Natural killer cell (primary cell): ENCODE measurements around the gene GNAI2. TPM values are rescaled to one million over a fixed set of nuclear protein-coding genes. Genes with fewer than 3 reads are reported as not detected.

Source experiments
- ATAC-seq, 3 donors: fragments of 150-1000 bp in 2 of 3; fragments of 200-7000 bp in 1 of 3; cut with Tn5 transposase; 1 replicate in 1 of 3; 2 replicates in 2 of 3; pipeline ENCODE4 v1.10.0; 2021; ENCODE audit warnings: mild to moderate bottlenecking in 2 of 3, moderate library complexity in 2 of 3
- DNase-seq, 2 donors: peaks; one replicate each; pipeline versions ENCODE4 v3.0.0 to v3.0.0-alpha.2; 2013 to 2021; ENCODE audit warnings: mixed read lengths in 1 of 2
- H3K27ac ChIP-seq: one replicate; pipeline ENCODE4 v1.5.1; 2013; ENCODE audit warnings: mild to moderate bottlenecking, low read length
- H3K27me3 ChIP-seq: one replicate; pipeline ENCODE4 v1.6.1; 2013; ENCODE audit warnings: low read length; ENCODE audit not compliant: control insufficient read depth, insufficient read depth
- H3K36me3 ChIP-seq: one replicate; pipeline ENCODE4 v1.6.1; 2013; ENCODE audit warnings: low read length; ENCODE audit not compliant: control insufficient read depth, insufficient read depth
- H3K4me1 ChIP-seq: one replicate; pipeline ENCODE4 v1.6.1; 2013; ENCODE audit warnings: low read length; ENCODE audit not compliant: control insufficient read depth, insufficient read depth
- H3K4me3 ChIP-seq: one replicate; pipeline ENCODE4 v1.5.1; 2013; ENCODE audit warnings: low read length
- H3K9me3 ChIP-seq: one replicate; pipeline ENCODE4 v1.6.1; 2013; ENCODE audit warnings: low read length; ENCODE audit not compliant: control insufficient read depth, insufficient read depth
- H3K27ac Mint-ChIP-seq, 2 donors: one replicate each; pipeline ENCODE4 v1.8.0; 2022; ENCODE audit warnings: mild to moderate bottlenecking in 2 of 2, mixed read lengths in 2 of 2, moderate library complexity in 1 of 2
- H3K27me3 Mint-ChIP-seq, 2 donors: one replicate each; pipeline ENCODE4 v1.8.0; 2022; ENCODE audit warnings: low read depth in 2 of 2, mixed read lengths in 2 of 2
- H3K36me3 Mint-ChIP-seq: one replicate; pipeline ENCODE4 v1.8.0; 2022; ENCODE audit warnings: mixed read lengths
- H3K4me1 Mint-ChIP-seq, 2 donors: one replicate each; pipeline ENCODE4 v1.8.0; 2022; ENCODE audit warnings: mixed read lengths in 2 of 2
- H3K4me3 Mint-ChIP-seq: one replicate; pipeline ENCODE4 v1.8.0; 2022; ENCODE audit warnings: mild to moderate bottlenecking, moderate library complexity, mixed read lengths
- H3K9me3 Mint-ChIP-seq, 2 donors: one replicate each; pipeline ENCODE4 v1.8.0; 2022; ENCODE audit warnings: mixed read lengths in 2 of 2
- CTCF ChIP-seq: fragments of 200-600 bp; IDR thresholded peaks from one replicate; pipeline ENCODE4 v1.8.0; 2022; ENCODE audit warnings: antibody characterized with exemption
- WGBS: methylation state at CpG from one replicate; pipeline ENCODE4 v1.1.7; 2013; ENCODE audit warnings: missing lambda C conversion rate; ENCODE audit not compliant: insufficient coverage; 5-methylcytosine and 5-hydroxymethylcytosine counted together
- intact Hi-C: fragments of 100-400 bp; cut with micrococcal nuclease; formaldehyde crosslinking; loops from one replicate; pipeline ENCODE4 v1.14.2; 2022
- total RNA-seq, 4 donors: library from RNA; stranded (reverse); fragments of 120-200 nt in 1 of 4; gene quantifications; one replicate each; pipeline versions ENCODE4 v1.2.3 to v1.2.4, GENCODE V29; 2013 to 2022

Gene GNAI2
- total RNA-seq, 3 donors from 2014 or later (not counting 1 experiment from before 2014, with no cell fraction given), result 428 to 467 (median 447) TPM

GRCh38 chr3:50189989-50190388 lies 46.0 kb upstream of the GNAI2 start:
- WGBS, result 91% methylated on average over 7 of the region's 7 CpGs
- no peak for TF ChIP-seq CTCF
- intact Hi-C loops, result no loop called here

GRCh38 chr3:50190936-50191660 lies 44.9 kb upstream of the GNAI2 start, which contains the start of gene GNAT1:
Gene GNAT1 (plus strand): TSS chr3:50191610. CDS start chr3:50191726, 116 bp downstream.
- H3K4me1 Mint-ChIP-seq, result peaks cover 0 to 6% of the 10 kb centered on the region in 2 donors
- no peak within 1 kb of the TSS for H3K27ac Mint-ChIP-seq
- no peaks in the 10 kb centered on the region for H3K9me3 Mint-ChIP-seq
- DNase-seq (no peak), ATAC-seq (no peak)
- 73% methylated on average over 8 of the region's 8 CpGs for WGBS
- Histone ChIP-seq H3K4me3 (no peak within 1 kb of the TSS), H3K9me3 (no peaks in the 10 kb centered on the region), H3K4me1 (peaks cover 21% of the 10 kb centered on the region), H3K27me3 (peaks cover 12% of the 10 kb centered on the region), H3K36me3 (no peaks in the 10 kb centered on the region), H3K27ac (no peak within 1 kb of the TSS)
- H3K27me3 Mint-ChIP-seq, result peaks cover 0 to 6% of the 10 kb centered on the region in 2 donors
- H3K4me3 Mint-ChIP-seq, result no peak within 1 kb of the TSS
- intact Hi-C loops, result no loop called here
- H3K36me3 Mint-ChIP-seq, result no peaks in the 10 kb centered on the region
- no peak for TF ChIP-seq CTCF

More at GRCh38 chr3:50189989-50190388, 46.0 kb upstream of the GNAI2 start:
- peaks cover 12% of the 10 kb centered on the region for H3K27me3 ChIP-seq
- DNase-seq (no peak), ATAC-seq (no peak)
- Mint-ChIP-seq H3K36me3 (no peaks in the 10 kb centered on the region), H3K27me3 (peaks cover 0 to 6% of the 10 kb centered on the region in 2 donors), H3K4me3 (no peak overlapping the region), H3K27ac (no peak overlapping the region), H3K4me1 (peaks cover 0 to 6% of the 10 kb centered on the region in 2 donors), H3K9me3 (no peaks in the 10 kb centered on the region)
- no peaks in the 10 kb centered on the region for H3K9me3 ChIP-seq
- H3K4me3 ChIP-seq, result no peak overlapping the region
- H3K36me3 ChIP-seq, result no peaks in the 10 kb centered on the region
- no peak overlapping the region for H3K27ac ChIP-seq
- peaks cover 21% of the 10 kb centered on the region for H3K4me1 ChIP-seq

GRCh38 chr3:50192124-50192523 lies 43.9 kb upstream of the GNAI2 start:
- no peak overlapping the region for H3K27ac Mint-ChIP-seq
- Histone ChIP-seq H3K4me1 (peaks cover 21% of the 10 kb centered on the region), H3K4me3 (no peak overlapping the region), H3K27ac (no peak overlapping the region), H3K36me3 (no peaks in the 10 kb centered on the region), H3K27me3 (peaks cover 12% of the 10 kb centered on the region), H3K9me3 (no peaks in the 10 kb centered on the region)
- ATAC-seq (no peak), DNase-seq (no peak)
- 85% methylated on average over 8 of the region's 8 CpGs for WGBS
- H3K27me3 Mint-ChIP-seq, result peaks cover 7 to 12% of the 10 kb centered on the region in 2 donors
- no peak overlapping the region for H3K4me3 Mint-ChIP-seq
- H3K36me3 Mint-ChIP-seq, result no peaks in the 10 kb centered on the region
- no peaks in the 10 kb centered on the region for H3K9me3 Mint-ChIP-seq
- peaks cover 0 to 6% of the 10 kb centered on the region in 2 donors for H3K4me1 Mint-ChIP-seq
- intact Hi-C loops, result loop anchor here (1.0 kb wide), 1 partner anchor 81 kb away; no protein-coding TSS in a partner anchor
- TF ChIP-seq CTCF, result no peak
